ENCODE data around the gene EFCC1. TPM values are rescaled to one million over a fixed set of nuclear protein-coding genes. Genes with fewer than 3 reads are reported as not detected.
A peak's percentile ranks its signal among the peaks of the same experiment; 100 is the strongest.

EFCC1 gene
- total and polyA plus RNA-seq, 2 of the 13 experiments (the other 11 are each of a cell fraction or from before 2014, with no cell fraction given), result not detected

DNA sequence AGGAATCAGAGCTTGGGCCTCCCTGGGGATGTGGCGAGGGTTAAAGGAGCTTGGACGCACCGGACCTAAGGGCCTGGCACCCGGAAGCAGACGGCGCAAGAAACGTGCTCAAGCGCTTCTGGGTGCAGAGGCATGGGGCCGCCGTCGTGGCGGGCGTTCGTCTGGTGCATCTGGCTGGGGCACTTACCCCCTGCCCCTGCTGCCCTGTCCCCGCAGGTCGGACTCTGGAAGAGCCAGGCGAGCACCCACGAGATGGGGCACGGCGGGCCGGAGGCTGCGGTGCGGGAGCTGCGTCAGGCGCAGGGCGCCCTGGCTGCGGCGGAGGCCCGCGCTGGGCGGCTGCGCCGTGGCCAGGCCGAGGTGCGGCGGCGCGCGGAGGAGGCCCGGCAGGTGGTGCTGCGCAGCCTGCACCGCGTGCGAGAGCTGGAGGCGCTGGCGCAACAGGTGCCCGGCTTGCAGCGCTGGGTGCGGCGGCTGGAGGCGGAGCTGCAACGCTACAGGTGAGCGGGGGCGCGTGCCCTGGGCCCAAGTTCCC, 2.5 kb downstream of the EFCC1 start (continued):
- TF ChIP-seq GFI1 (CRISPR knock-in tag; IDR thresholded peaks at IDR 0.05; ENCODE audit: borderline replicate concordance) (no peak), NCOR1 (IDR thresholded peaks at IDR 0.05; ENCODE audit: borderline replicate concordance, low read length) (no peak), POLR2AphosphoS5 (IDR thresholded peaks at IDR 0.05; ENCODE audit: low read depth, low read length) (no peak), ZFP36L2 (CRISPR knock-in tag; IDR thresholded peaks at IDR 0.05) (no peak), HOXA3 (CRISPR knock-in tag; IDR thresholded peaks at IDR 0.05) (peak; percentile 56), FOXK2 (IDR thresholded peaks at IDR 0.05) (no peak), SUZ12 (IDR thresholded peaks at IDR 0.05; ENCODE audit: low read depth, low read length) (no peak), ZKSCAN1 (IDR thresholded peaks at IDR 0.05; ENCODE audit: low read length) (no peak), PHF8 (CRISPR knock-in tag; IDR thresholded peaks at IDR 0.05) (0 out of 2 replicates have a peak, but pooled peaks have one; percentile 34), RBFOX2 (IDR thresholded peaks at IDR 0.05; ENCODE audit: low read depth, low read length) (peak; percentile 71), ZNF550 (CRISPR knock-in tag; IDR thresholded peaks at IDR 0.05; ENCODE audit: borderline replicate concordance) (no peak), ZNF326 (CRISPR knock-in tag; IDR thresholded peaks at IDR 0.05; ENCODE audit: borderline replicate concordance) (no peak), CREB1 (IDR thresholded peaks at IDR 0.05) (no peak), CREB1 (CRISPR knock-in tag; IDR thresholded peaks at IDR 0.05) (no peak), KLF13 (CRISPR knock-in tag; IDR thresholded peaks at IDR 0.05) (no peak)
- TF ChIP-seq, protein P1, sequence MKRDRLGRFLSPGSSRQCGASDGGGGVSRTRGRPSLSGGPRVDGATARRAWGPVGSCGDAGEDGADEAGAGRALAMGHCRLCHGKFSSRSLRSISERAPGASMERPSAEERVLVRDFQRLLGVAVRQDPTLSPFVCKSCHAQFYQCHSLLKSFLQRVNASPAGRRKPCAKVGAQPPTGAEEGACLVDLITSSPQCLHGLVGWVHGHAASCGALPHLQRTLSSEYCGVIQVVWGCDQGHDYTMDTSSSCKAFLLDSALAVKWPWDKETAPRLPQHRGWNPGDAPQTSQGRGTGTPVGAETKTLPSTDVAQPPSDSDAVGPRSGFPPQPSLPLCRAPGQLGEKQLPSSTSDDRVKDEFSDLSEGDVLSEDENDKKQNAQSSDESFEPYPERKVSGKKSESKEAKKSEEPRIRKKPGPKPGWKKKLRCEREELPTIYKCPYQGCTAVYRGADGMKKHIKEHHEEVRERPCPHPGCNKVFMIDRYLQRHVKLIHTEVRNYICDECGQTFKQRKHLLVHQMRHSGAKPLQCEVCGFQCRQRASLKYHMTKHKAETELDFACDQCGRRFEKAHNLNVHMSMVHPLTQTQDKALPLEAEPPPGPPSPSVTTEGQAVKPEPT (CRISPR knock-in tag; IDR thresholded peaks at IDR 0.05; ENCODE audit: low read depth), result no peak
- TF ChIP-seq, protein P2, sequence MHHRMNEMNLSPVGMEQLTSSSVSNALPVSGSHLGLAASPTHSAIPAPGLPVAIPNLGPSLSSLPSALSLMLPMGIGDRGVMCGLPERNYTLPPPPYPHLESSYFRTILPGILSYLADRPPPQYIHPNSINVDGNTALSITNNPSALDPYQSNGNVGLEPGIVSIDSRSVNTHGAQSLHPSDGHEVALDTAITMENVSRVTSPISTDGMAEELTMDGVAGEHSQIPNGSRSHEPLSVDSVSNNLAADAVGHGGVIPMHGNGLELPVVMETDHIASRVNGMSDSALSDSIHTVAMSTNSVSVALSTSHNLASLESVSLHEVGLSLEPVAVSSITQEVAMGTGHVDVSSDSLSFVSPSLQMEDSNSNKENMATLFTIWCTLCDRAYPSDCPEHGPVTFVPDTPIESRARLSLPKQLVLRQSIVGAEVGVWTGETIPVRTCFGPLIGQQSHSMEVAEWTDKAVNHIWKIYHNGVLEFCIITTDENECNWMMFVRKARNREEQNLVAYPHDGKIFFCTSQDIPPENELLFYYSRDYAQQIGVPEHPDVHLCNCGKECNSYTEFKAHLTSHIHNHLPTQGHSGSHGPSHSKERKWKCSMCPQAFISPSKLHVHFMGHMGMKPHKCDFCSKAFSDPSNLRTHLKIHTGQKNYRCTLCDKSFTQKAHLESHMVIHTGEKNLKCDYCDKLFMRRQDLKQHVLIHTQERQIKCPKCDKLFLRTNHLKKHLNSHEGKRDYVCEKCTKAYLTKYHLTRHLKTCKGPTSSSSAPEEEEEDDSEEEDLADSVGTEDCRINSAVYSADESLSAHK (CRISPR knock-in tag; IDR thresholded peaks at IDR 0.05; ENCODE audit: borderline replicate concordance), result no peak
- TF ChIP-seq, protein P3, sequence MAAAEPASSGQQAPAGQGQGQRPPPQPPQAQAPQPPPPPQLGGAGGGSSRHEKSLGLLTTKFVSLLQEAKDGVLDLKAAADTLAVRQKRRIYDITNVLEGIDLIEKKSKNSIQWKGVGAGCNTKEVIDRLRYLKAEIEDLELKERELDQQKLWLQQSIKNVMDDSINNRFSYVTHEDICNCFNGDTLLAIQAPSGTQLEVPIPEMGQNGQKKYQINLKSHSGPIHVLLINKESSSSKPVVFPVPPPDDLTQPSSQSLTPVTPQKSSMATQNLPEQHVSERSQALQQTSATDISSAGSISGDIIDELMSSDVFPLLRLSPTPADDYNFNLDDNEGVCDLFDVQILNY (CRISPR knock-in tag; conservative IDR thresholded peaks at IDR 0.05), result no peak
- TF ChIP-seq, protein P4, sequence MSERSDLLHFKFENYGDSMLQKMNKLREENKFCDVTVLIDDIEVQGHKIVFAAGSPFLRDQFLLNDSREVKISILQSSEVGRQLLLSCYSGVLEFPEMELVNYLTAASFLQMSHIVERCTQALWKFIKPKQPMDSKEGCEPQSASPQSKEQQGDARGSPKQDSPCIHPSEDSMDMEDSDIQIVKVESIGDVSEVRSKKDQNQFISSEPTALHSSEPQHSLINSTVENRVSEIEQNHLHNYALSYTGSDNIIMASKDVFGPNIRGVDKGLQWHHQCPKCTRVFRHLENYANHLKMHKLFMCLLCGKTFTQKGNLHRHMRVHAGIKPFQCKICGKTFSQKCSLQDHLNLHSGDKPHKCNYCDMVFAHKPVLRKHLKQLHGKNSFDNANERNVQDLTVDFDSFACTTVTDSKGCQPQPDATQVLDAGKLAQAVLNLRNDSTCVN (CRISPR knock-in tag; IDR thresholded peaks at IDR 0.05; ENCODE audit: borderline replicate concordance), result no peak
- TF ChIP-seq, protein P5, sequence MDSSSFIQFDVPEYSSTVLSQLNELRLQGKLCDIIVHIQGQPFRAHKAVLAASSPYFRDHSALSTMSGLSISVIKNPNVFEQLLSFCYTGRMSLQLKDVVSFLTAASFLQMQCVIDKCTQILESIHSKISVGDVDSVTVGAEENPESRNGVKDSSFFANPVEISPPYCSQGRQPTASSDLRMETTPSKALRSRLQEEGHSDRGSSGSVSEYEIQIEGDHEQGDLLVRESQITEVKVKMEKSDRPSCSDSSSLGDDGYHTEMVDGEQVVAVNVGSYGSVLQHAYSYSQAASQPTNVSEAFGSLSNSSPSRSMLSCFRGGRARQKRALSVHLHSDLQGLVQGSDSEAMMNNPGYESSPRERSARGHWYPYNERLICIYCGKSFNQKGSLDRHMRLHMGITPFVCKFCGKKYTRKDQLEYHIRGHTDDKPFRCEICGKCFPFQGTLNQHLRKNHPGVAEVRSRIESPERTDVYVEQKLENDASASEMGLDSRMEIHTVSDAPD (CRISPR knock-in tag; IDR thresholded peaks at IDR 0.05), result no peak
- TF ChIP-seq, protein P6, sequence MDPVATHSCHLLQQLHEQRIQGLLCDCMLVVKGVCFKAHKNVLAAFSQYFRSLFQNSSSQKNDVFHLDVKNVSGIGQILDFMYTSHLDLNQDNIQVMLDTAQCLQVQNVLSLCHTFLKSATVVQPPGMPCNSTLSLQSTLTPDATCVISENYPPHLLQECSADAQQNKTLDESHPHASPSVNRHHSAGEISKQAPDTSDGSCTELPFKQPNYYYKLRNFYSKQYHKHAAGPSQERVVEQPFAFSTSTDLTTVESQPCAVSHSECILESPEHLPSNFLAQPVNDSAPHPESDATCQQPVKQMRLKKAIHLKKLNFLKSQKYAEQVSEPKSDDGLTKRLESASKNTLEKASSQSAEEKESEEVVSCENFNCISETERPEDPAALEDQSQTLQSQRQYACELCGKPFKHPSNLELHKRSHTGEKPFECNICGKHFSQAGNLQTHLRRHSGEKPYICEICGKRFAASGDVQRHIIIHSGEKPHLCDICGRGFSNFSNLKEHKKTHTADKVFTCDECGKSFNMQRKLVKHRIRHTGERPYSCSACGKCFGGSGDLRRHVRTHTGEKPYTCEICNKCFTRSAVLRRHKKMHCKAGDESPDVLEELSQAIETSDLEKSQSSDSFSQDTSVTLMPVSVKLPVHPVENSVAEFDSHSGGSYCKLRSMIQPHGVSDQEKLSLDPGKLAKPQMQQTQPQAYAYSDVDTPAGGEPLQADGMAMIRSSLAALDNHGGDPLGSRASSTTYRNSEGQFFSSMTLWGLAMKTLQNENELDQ (CRISPR knock-in tag; IDR thresholded peaks at IDR 0.05; ENCODE audit: borderline replicate concordance), result no peak

Data from HepG2 (cell line).